ENCODE data around the gene WDFY4. TPM values are rescaled to one million over a fixed set of nuclear protein-coding genes. Genes with fewer than 3 reads are reported as not detected.

Gene WDFY4
- total RNA-seq, 1 donor from 2014 or later, result 0.25 TPM

GRCh38 chr10:48735836-48736390, 51.2 kb downstream of the WDFY4 start:
- Histone ChIP-seq H3K9me3 (ENCODE audit: insufficient read depth, low read depth, low read length) (no peaks in the 10 kb centered on the region), H3K36me3 (ENCODE audit: insufficient read depth, low read length) (no peaks in the 10 kb centered on the region), H3K27me3 (ENCODE audit: insufficient read depth, low read length) (peaks cover 10% of the 10 kb centered on the region), H3K4me3 (ENCODE audit: insufficient read depth, low read depth, low read length) (no peak overlapping the region), H2AFZ (ENCODE audit: low read depth, low read length) (no peak overlapping the region), H3K9ac (ENCODE audit: low read length) (no peak overlapping the region), H3K27ac (ENCODE audit: low read depth, low read length) (no peak overlapping the region), H3K4me2 (ENCODE audit: low read length) (no peak overlapping the region), H3K79me2 (ENCODE audit: insufficient read depth, low read length) (no peaks in the 10 kb centered on the region), H4K20me1 (ENCODE audit: insufficient read depth, low read length) (no peaks in the 10 kb centered on the region), H3K4me1 (ENCODE audit: insufficient read depth, low read length) (no peaks in the 10 kb centered on the region)
- no peak for DNase-seq (ENCODE audit: low read depth)
- no peaks in the 10 kb centered on the region for H3K9me3 Mint-ChIP-seq (ENCODE audit: unreplicated experiment)
- H3K36me3 Mint-ChIP-seq (ENCODE audit: low read depth, unreplicated experiment), result no peaks in the 10 kb centered on the region
- no peak overlapping the region for H3K27ac Mint-ChIP-seq (ENCODE audit: unreplicated experiment)
- peaks cover 4% of the 10 kb centered on the region for H3K27me3 Mint-ChIP-seq (ENCODE audit: low read depth, unreplicated experiment)
- H3K4me3 Mint-ChIP-seq (ENCODE audit: unreplicated experiment), result no peak overlapping the region
- TF ChIP-seq CTCF (IDR thresholded peaks at IDR 0.05; ENCODE audit: insufficient read depth, low read depth, low read length), result no peak
- no peak for FAIRE-seq
- H3K4me1 Mint-ChIP-seq (ENCODE audit: low read depth, unreplicated experiment), result no peaks in the 10 kb centered on the region

GRCh38 chr10:48736596-48736995, 51.9 kb downstream of the WDFY4 start:
- Histone ChIP-seq H3K9ac (ENCODE audit: low read length) (no peak overlapping the region), H3K4me3 (ENCODE audit: insufficient read depth, low read depth, low read length) (no peak overlapping the region), H4K20me1 (ENCODE audit: insufficient read depth, low read length) (no peaks in the 10 kb centered on the region), H3K4me2 (ENCODE audit: low read length) (no peak overlapping the region), H2AFZ (ENCODE audit: low read depth, low read length) (no peak overlapping the region), H3K27me3 (ENCODE audit: insufficient read depth, low read length) (peaks cover 10% of the 10 kb centered on the region), H3K36me3 (ENCODE audit: insufficient read depth, low read length) (no peaks in the 10 kb centered on the region), H3K9me3 (ENCODE audit: insufficient read depth, low read depth, low read length) (no peaks in the 10 kb centered on the region), H3K79me2 (ENCODE audit: insufficient read depth, low read length) (no peaks in the 10 kb centered on the region), H3K27ac (ENCODE audit: low read depth, low read length) (no peak overlapping the region), H3K4me1 (ENCODE audit: insufficient read depth, low read length) (no peaks in the 10 kb centered on the region)
- FAIRE-seq (no peak), DNase-seq (ENCODE audit: low read depth) (no peak)
- Mint-ChIP-seq H3K4me1 (ENCODE audit: low read depth, unreplicated experiment) (no peaks in the 10 kb centered on the region), H3K4me3 (ENCODE audit: unreplicated experiment) (no peak overlapping the region), H3K9me3 (ENCODE audit: unreplicated experiment) (no peaks in the 10 kb centered on the region), H3K27me3 (ENCODE audit: low read depth, unreplicated experiment) (peaks cover 3% of the 10 kb centered on the region), H3K36me3 (ENCODE audit: low read depth, unreplicated experiment) (no peaks in the 10 kb centered on the region), H3K27ac (ENCODE audit: unreplicated experiment) (no peak overlapping the region)
- TF ChIP-seq CTCF (IDR thresholded peaks at IDR 0.05; ENCODE audit: insufficient read depth, low read depth, low read length) (no peak), EZH2 (IDR thresholded peaks at IDR 0.05; ENCODE audit: insufficient read depth, low read length) (no peak)

- no peak for DNase-seq (ENCODE audit: low read depth)
- no peaks in the 10 kb centered on the region for H3K4me1 ChIP-seq (ENCODE audit: insufficient read depth, low read length)
- H3K27ac Mint-ChIP-seq (ENCODE audit: unreplicated experiment), result no peak overlapping the region
- H4K20me1 ChIP-seq (ENCODE audit: insufficient read depth, low read length), result no peaks in the 10 kb centered on the region
- H3K36me3 ChIP-seq (ENCODE audit: insufficient read depth, low read length), result no peaks in the 10 kb centered on the region
- no peak overlapping the region for H3K4me2 ChIP-seq (ENCODE audit: low read length)
- no peaks in the 10 kb centered on the region for H3K79me2 ChIP-seq (ENCODE audit: insufficient read depth, low read length)
- H3K9me3 ChIP-seq (ENCODE audit: insufficient read depth, low read depth, low read length), result no peaks in the 10 kb centered on the region
- no peak for FAIRE-seq
- no peak overlapping the region for H3K4me3 Mint-ChIP-seq (ENCODE audit: unreplicated experiment)
- no peak overlapping the region for H2AFZ ChIP-seq (ENCODE audit: low read depth, low read length)
- H3K27me3 ChIP-seq (ENCODE audit: insufficient read depth, low read length), result peaks cover 10% of the 10 kb centered on the region
- no peak overlapping the region for H3K27ac ChIP-seq (ENCODE audit: low read depth, low read length)
- TF ChIP-seq EZH2 (IDR thresholded peaks at IDR 0.05; ENCODE audit: insufficient read depth, low read length) (no peak), CTCF (IDR thresholded peaks at IDR 0.05; ENCODE audit: insufficient read depth, low read depth, low read length) (no peak)
- peaks cover 9% of the 10 kb centered on the region for H3K27me3 Mint-ChIP-seq (ENCODE audit: low read depth, unreplicated experiment)
- H3K4me1 Mint-ChIP-seq (ENCODE audit: low read depth, unreplicated experiment), result no peaks in the 10 kb centered on the region
- H3K9me3 Mint-ChIP-seq (ENCODE audit: unreplicated experiment), result no peaks in the 10 kb centered on the region
- no peaks in the 10 kb centered on the region for H3K36me3 Mint-ChIP-seq (ENCODE audit: low read depth, unreplicated experiment)
- no peak overlapping the region for H3K9ac ChIP-seq (ENCODE audit: low read length)
- H3K4me3 ChIP-seq (ENCODE audit: insufficient read depth, low read depth, low read length), result no peak overlapping the region
Measured at GRCh38 chr10:48737886-48738285, 53.2 kb downstream of the WDFY4 start.

Measured in astrocyte (in vitro differentiated cells and primary cell).